GM21423 (cell line): ENCODE results near the gene CRISPLD2.
"Not testable (repeated sequence)": the region's sequence is repeated elsewhere in the genome, so short reads cannot be mapped to it uniquely, and the experiment has no call there.

Source experiments
- ATAC-seq: cut with Tn5 transposase; IDR thresholded peaks from one replicate; pipeline ENCODE4 v1.9.1; 2021; ENCODE audit warnings: mild to moderate bottlenecking, moderate library complexity; ENCODE audit not compliant: unreplicated experiment

CRISPLD2 gene

DNA sequence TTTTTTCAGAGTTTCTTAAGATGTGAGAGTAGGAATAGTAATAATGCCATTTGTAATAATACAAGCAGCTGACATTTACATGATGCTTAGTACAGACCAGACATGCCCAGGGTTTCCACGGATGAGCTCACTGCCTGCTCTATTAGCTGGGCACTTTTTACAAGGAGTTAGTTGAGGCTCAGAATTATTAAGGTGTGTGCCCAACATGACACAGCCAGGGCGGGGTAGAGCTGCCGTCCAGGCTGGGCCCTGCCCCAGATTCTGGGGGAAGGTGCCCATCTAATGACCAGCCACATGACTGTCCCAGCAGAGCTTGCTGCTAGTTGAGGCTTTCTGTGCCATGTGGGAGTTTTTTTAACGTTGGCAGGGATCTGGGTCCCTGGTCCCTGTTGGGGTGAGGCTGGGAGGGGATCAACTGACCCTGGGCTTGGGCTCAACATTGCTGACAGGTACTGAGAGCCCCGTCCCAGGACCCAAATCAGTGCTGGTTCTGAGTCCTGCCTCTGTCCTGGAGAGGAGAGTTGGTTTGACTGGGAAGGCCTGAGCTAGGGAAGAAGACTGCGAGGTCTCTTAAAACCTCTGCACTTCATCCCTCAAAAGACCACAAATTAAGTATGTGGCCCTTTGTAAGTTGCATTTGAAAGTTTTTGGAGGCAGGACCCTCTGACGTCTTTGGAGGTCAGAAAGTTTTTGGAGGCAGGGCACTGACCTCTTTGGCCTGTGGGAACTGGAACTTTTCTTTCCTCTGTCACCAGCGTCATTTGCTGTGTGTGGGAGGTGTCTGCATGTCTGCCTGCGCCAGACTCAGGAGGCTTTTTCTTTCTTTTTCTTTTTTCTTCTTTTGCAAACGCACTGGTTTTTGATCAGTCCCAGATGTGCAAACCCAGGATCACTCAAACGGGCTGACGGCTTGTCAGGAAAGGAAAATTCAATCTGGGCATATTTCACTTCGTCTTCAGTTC lies 2.2 kb downstream of the CRISPLD2 start:
- no peak for ATAC-seq

DNA sequence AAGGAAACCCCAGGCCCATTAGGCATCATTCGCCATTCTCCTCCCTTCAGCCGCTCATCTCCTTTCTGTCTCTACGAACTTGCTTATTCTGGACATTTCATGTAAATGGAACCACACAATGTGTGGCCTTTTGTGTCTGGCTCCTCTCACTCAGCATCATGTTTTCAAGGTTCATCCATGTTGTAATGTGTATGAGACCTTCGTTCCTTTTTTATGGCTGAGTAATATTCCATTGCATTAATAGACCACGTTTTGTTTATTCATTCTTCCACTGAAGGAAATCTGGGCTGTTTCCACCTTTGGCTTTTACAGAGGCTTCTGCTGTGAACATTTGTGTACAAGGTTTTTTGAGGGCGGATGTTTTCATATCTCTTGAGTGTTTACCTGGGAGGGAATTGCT lies 3.2 kb downstream of the CRISPLD2 start:
- no peak for ATAC-seq

DNA sequence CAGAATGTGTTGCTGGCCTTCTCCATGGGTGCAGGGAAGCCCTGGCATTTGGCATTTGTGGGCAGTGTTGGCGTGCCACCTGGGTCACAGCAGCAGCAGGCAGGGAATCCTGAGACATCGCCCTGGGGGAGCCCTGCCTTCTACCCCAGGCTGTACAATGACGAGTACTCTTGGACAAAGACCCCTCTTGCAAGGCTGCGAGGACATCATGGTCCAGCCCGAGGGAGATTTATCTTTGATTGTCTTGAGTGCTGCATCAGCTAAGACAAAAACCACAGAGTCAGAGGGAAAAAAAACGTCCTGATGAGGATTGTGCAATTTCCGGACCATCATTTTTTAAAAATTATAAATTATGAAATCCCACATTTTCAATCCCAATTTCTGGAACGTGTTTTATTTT lies 3.7 kb downstream of the CRISPLD2 start:
- ATAC-seq, result no peak

DNA sequence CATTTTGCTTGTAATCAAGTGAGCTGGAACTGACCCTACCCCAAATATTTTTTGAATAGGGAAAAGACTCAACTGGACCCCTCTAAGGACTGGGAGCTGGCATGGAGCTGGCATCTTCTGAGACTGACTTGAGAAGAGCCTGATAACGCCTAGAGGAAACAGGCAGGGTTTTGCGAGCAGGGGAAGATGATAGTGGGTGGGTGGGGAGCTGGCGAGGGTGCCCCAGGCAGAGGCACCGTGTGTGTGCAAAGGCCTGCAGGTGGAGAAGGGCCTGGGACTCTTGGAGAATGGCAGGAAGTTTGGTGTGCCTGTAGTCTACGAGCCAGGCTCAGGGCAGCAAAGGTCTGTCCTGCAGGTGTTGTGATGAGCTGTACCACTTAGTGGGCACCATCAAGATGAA lies 4.1 kb downstream of the CRISPLD2 start:
- no peak for ATAC-seq

DNA sequence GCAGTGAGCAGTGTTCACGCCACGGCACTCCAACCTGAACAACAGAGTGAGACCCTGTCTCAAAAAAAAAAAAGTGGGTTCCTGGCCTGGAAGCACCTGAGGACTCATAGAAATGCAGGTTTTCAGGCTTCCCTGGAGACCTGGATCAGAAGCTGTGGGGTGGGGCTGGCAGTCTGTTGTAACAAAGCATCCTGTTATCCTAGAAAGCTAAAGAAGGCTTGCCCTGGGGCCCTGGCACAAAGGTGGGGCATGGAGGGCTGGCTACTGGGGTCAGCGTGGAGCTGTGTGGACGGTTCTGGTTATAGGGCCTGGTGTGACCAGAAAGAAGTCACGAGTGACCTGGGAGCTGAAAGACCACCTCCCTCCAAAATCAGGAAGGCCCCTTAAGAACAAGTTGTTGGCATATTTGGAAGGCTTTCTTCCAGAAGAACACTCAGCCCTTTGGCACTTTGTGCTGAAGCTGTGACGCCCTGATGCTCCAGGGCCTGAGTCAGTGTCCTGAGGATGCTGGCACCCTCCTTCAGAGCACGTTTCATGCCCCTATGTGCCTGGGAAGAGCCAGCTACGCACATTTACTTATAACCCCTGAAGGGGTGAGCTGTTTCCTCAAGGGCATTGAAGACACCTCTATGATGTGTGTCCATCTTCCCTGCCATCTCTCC lies 6.2 kb downstream of the CRISPLD2 start:
- no peak for ATAC-seq

DNA sequence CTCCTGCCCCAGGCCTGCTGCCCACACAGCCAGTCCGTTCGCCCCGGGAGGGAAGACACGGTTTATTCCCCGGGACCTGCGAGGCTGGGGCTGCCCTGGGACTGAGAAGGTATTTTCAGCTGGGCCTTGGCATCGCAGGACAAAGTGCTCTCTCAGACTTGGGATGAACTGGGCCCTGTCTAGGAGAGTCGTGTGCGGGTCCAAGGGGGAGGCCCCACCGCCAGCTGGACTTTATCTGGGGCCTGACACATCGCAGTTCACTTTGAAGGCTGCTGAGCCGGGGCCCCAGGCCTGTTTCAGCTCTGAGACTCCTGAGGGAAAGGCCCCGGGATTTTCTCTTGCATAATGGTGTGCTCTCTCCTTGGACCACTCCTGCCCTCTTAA lies 6.8 kb downstream of the CRISPLD2 start:
- ATAC-seq, result no peak

DNA sequence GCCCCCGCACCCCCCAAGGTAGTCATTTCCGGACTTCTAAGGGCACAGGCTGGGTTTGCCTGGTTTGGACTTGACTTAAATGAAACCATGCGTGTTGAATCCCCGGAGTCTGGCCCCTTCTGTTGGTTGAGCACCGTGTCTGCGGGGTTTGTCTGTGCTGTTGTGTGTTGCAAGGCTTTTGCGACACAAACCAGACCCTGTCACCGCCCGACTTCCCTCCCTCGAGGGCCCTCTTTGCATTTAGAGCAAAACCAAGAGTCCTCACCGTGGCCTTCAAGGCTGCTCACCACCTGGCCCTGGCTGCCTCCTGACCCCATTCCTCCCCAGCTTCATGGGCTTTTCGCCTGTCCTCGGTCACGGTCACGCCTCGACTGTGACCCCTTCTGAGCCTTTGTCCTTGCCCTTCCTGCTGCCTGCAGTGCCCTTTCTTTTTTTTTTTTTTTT lies 7.4 kb downstream of the CRISPLD2 start:
- ATAC-seq, result no peak

DNA sequence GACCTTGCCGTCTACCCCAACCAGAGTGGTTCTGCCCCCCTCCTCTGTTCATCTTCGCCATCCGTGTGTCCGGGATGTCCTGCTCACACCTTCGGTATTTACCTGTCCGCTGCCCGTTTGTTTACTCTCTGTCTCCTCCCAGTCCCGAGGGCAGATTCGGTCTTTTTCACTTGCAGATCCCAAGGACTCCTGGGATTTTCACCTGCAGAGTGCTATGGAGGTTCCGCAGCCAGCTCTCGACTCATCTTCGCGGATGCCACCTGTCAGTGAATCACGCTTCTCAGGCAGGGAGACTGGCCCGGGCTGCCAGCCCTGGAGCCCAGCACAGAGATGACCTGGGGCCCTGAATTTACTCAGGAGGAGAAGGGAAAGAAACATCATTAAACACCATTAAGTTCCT lies 8.1 kb downstream of the CRISPLD2 start:
- no peak for ATAC-seq

DNA sequence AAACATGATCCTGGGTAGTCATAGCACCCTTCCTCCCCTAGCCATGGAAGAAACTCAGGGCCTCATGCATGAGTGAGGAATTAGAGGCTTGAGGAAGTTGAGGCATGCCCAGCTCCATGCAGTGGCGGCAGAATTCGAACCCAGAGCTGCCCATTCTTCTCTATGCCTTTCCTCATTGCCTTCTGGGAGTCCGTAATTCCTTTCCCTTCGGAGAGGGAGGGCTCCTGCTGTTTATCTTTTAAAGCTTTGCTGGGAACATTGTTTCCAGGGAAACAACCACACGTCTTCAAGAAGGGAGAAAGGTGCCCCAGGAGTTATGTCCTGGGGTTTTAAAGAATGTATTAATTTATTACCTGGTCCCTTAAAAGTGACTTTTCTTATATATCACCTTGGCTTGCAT lies 8.5 kb downstream of the CRISPLD2 start:
- ATAC-seq, result no peak

DNA sequence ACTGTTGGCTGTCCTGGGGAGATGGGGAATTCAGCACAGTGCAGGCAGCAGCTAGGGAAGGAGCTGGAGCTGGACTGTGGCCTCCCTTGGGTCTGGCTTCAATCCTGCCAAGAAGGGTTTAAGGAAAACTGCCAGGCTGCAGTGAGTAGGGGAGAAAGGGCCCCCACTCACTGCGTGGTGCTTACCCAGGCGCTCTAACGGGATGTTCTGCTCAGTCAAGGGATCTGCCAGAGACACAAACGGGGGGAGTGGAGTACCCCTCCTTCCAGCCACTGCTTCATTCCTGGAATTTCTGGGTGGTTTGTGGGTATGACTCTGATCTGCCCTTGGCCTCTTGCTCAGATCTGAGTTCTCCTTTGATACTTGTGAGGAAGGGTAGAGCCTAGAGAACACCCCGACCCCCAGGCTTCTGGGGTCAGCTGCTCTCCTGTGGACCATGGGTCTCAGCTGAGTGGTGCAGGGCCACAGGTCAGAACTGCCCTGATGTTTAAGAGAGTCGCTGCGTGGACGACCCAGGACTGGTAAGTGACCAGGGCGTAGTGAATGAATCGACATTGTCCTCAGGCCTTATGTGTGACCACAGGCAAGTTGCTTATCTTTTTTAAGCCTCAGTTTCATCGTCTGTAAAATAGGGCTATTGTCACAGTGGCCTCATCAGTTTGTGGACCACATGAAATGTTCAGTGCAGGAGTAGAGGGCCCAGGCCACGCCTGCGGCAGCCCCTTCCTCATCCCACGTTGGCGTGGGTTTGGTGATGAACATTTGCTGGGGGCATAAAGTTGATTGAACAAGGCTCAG lies 9.6 kb downstream of the CRISPLD2 start:
- no peak for ATAC-seq

DNA sequence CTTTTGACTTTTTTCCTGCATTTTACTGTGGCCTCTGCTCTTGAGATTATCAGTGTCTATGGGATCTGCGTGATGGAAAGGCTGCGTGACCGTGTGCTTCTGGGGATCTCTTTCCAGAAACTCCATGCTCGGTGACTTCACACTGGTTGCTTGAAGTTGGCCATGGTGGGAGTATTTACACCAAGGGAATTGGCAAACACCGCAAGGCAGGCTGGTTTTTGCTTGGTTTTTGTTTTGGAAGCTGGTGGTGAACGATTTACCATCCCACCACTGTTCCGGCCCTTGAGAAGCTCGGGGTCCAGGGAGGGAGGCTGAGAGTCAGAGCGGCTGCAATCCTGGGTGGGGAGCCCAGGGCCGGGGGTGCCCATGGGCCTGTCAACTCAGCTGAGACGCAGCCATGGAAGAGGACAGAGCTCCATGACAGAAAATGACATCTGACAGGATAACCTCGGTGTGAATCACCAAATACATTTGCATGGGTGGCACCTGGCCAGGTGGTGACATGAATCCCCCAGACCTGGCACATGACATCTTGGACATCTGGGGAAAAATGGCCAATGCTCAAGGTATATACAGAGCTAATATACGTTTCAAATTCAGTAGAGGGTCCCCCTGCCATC lies 11.1 kb downstream of the CRISPLD2 start:
- no peak for ATAC-seq

DNA sequence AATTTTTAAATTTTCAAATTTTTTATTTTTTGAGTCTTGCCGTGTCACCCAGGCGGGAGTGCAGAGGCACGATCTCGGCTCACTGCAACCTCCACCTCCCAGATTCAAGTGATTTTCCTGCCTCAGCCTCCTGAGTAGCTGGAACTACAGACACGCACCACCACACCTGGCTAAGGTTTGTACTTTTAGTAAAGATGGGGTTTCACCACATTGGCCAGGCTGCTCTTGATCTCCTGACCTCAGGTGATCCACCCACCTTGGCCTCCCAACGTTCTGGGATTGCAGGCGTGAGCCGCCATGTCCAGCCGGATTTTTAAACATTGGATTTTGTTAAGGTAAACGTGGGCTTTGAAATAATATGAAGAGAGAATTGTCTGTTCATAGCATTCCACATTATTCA lies 11.9 kb downstream of the CRISPLD2 start:
- ATAC-seq, result not testable (repeated sequence)

DNA sequence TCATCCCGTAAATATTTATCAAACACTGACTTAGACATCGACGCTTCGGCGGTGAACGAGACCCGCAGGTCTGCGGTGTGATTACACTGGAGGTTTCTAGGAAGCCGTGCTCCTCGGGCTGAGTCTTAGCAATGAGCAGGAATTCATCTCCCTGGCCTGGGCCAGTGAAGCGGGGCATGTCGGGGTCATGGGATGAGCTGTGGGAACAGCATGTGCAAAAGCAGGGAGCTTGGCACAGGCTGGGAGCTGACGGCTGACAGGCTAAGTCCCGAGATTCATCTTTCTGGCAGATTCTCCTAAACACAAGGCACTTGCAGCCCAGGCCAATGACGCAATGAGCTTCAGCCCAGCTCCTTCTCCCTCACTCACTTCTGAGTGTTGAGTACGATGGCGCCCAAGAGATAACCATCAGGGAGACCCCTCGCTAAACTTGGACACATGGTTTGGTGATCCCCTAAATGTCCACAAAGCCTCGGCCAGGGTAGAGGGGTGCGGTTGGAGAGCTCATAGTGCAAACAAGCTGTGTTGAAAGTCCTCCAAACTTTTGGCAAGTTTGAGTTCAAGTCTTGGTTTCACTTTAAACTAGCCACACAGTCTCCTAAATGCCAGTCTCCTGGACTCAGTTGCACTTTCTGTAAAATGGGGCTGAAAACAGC lies 12.8 kb downstream of the CRISPLD2 start:
- ATAC-seq, result no peak

DNA sequence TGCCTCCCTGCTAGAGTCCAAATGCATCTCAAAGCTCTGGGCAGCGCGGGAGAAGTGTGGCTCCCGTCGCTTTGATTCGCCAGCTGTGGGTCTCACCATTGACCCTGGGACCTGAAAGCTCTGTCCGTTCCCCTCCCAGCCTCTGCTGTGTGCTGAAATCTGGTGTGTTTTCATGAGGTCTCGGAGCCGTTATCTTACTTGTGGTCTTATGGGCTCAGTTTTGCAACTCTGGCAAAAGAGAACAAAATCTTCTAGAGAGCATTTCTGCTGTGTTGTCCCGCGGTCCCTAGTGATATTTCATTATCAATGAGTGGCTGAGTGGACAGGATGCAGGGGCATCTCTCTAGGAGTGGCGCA lies 13.3 kb downstream of the CRISPLD2 start:
- ATAC-seq, result no peak

DNA sequence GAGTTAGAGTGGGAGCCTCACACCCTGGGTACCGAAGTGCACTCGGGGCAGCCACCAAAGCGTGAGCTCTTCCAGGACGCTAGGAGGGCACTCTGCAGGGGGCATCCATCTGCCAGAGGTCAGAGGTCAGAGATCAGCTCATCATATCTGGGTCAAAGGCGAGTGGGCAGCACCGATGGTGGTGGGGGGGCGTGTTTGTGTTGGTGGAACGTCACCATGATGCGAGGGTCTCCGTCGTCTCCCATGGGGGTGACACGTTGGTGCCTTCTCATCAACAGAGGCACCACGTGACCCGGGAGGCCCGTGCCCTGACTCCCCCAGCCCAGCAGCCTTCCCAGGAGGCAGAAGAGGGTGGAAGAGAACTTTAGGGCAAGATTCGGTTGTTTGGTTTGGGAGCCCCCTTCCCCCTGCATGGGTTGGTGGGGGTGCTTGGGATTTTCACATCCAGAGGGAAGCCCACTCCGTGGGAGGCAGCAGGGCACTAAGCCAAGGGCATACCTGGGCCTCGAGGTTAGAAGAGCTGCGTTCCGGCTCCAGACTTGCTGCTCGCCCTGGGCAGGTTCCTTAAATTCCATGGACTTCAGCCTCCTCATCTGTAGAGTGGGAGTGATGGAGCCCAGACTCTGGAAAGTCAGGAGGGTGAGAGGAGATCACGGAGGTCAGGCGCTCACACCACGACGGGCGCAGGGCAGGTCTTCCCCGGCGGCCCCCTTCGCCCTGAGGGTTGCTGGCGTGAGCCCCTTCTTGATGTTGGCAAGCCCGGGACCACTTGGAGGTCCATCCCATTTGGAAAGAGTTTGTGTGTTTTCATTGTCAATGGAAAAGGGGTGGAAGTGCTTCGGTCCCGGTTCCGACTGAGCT lies 14.0 kb downstream of the CRISPLD2 start:
- ATAC-seq, result no peak

DNA sequence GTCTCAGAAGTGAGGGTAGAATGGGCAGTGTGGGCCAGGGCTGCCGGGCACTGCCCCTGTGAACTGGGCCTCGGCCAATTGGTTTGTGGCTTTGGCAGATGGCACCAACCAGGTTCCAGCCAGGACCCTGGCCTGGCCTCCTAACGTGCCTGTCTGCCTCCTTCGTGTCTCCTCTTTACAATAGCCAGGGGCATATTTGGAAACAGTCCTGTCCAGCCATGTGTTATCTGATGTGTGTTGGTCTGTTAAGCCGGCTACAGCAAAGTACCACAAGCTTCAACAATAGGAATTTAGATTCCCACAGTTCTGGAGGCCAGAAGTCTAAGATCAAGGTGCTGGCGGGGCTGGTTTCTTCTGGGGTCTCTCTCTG lies 14.6 kb downstream of the CRISPLD2 start:
- no peak for ATAC-seq

DNA sequence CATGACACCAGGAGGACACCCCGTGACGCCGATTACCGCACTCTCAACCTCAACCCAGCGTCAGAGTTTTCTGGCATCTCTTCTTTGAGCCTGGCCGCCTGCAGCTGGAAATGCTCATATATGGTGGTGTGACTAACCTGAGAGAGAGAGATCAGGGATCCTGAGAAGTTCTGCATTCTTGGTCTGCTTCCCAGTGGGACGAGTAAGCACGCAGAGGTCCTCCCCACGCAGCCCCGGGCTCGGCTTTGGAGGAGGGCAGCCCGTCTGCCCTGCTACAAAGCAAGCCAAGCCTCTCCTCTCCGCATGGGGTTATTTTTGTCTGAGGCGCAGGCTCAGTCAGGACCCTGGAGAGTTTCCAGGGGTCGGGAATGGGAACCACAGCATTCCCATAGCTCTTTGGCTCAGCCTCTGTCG lies 16.5 kb downstream of the CRISPLD2 start:
- no peak for ATAC-seq

DNA sequence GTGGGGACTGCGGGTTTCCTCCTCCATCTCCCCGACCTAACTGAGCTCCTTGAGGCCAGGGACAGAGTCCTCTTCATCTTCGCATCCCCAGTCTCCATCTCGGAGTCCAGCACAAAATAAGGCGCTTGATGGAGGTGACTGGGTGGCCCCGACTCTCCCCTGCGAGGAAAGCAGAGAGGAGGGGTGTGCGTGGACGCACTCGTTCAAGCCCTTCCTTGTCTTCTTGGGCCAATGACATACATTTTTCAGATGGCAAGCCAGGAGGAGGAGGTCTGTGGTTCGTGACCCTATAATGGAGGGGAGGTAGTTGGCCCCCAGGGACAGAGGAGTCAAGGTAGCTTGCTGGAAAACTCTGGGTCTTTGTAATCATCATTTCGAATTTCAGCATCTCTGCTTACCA lies 17.2 kb downstream of the CRISPLD2 start:
- no peak for ATAC-seq

DNA sequence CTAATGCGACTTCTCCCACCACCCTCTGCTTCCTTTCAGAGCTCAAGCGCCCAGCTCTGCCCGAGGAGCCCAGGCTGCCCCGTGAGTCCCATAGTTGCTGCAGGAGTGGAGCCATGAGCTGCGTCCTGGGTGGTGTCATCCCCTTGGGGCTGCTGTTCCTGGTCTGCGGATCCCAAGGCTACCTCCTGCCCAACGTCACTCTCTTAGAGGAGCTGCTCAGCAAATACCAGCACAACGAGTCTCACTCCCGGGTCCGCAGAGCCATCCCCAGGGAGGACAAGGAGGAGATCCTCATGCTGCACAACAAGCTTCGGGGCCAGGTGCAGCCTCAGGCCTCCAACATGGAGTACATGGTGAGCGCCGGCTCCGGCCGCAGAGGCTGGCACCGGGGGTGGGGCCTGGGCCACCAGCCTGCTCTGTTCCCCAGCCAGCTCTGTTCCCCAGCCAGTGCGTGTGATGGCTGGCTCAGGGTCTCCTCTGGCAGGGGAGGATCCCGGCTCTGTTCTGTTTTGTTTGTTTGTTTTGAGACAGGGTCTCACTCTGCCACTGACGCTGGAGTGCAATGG lies 18.7 kb downstream of the CRISPLD2 start:
- ATAC-seq, result no peak
